ENCODE data around the gene TMEM131. TPM values are rescaled to one million over a fixed set of nuclear protein-coding genes. Genes with fewer than 3 reads are reported as not detected.

Gene TMEM131
- total RNA-seq, 2 donors from 2014 or later, result 20.0 to 21.4 TPM

- TF ChIP-seq CTCF (IDR thresholded peaks at IDR 0.05) (no peak), POLR2A (IDR thresholded peaks at IDR 0.05) (no peak)
These were observed 9.8 kb downstream of the TMEM131 start for GRCh38 chr2:97985998-97986397.

GRCh38 chr2:97983698-97984097 is 12.1 kb downstream of the TMEM131 start:
- Histone ChIP-seq H3K36me3 (replicated peaks in 1 of 2; ENCODE audit: insufficient read depth in 1 of 2, low read depth in 2 of 2) (peaks cover 0 to 3% of the 10 kb centered on the region in 2 donors), H3K9me3 (no peaks in the 10 kb centered on the region), H3K27ac (no peak overlapping the region), H3K4me1 (peaks cover 15% of the 10 kb centered on the region), H3K27me3 (no peaks in the 10 kb centered on the region), H3K4me3 (no peak overlapping the region)
- no peak for TF ChIP-seq CTCF (IDR thresholded peaks at IDR 0.05)
- no peak for TF ChIP-seq POLR2A (IDR thresholded peaks at IDR 0.05)
- DNase-seq, result no peak
- ATAC-seq, result no peak
- intact Hi-C loops (cut with DNase I), result no loop called here
- WGBS, 2 donors, result 43 to 59% methylated on average over 3 of the region's 3 CpGs

More at GRCh38 chr2:97985998-97986397, 9.8 kb downstream of the TMEM131 start:
- DNase-seq, result no peak
- ATAC-seq, result no peak
- no peak overlapping the region for H3K4me3 ChIP-seq
- no peaks in the 10 kb centered on the region for H3K9me3 ChIP-seq
- H3K36me3 ChIP-seq (replicated peaks in 1 of 2; ENCODE audit: insufficient read depth in 1 of 2, low read depth in 2 of 2), result peaks cover 0 to 3% of the 10 kb centered on the region in 2 donors
- 93 to 95% methylated on average over 2 of the region's 2 CpGs for WGBS, 2 donors
- H3K27ac ChIP-seq, result no peak overlapping the region
- H3K4me1 ChIP-seq, result peaks cover 25% of the 10 kb centered on the region
- intact Hi-C loops (cut with DNase I), result no loop called here
- no peaks in the 10 kb centered on the region for H3K27me3 ChIP-seq

- no peak for DNase-seq
- WGBS, 2 donors, result 76% methylated on average over 6 of the region's 6 CpGs
- Histone ChIP-seq H3K27ac (no peak overlapping the region), H3K27me3 (no peaks in the 10 kb centered on the region), H3K9me3 (no peaks in the 10 kb centered on the region), H3K36me3 (replicated peaks in 1 of 2; ENCODE audit: insufficient read depth in 1 of 2, low read depth in 2 of 2) (peaks cover 0 to 3% of the 10 kb centered on the region in 2 donors), H3K4me1 (peaks cover 15% of the 10 kb centered on the region), H3K4me3 (no peak overlapping the region)
- ATAC-seq, result no peak
- TF ChIP-seq POLR2A (IDR thresholded peaks at IDR 0.05) (no peak), CTCF (IDR thresholded peaks at IDR 0.05) (no peak)
- intact Hi-C loops (cut with DNase I), result no loop called here
These were observed 12.6 kb downstream of the TMEM131 start for GRCh38 chr2:97983134-97983533.

GRCh38 chr2:97982621-97983020 is 13.1 kb downstream of the TMEM131 start:
- no peaks in the 10 kb centered on the region for H3K27me3 ChIP-seq
- H3K36me3 ChIP-seq (replicated peaks in 1 of 2; ENCODE audit: insufficient read depth in 1 of 2, low read depth in 2 of 2), result peaks cover 0 to 3% of the 10 kb centered on the region in 2 donors
- no peak overlapping the region for H3K4me3 ChIP-seq
- DNase-seq, result no peak
- intact Hi-C loops (cut with DNase I), result no loop called here
- no peaks in the 10 kb centered on the region for H3K9me3 ChIP-seq
- no peak for ATAC-seq
- TF ChIP-seq POLR2A (IDR thresholded peaks at IDR 0.05) (no peak), CTCF (IDR thresholded peaks at IDR 0.05) (no peak)
- H3K27ac ChIP-seq, result no peak overlapping the region
- H3K4me1 ChIP-seq, result peaks cover 15% of the 10 kb centered on the region

- H3K9me3 ChIP-seq, result no peaks in the 10 kb centered on the region
- intact Hi-C loops (cut with DNase I), result no loop called here
- no peak for ATAC-seq
- TF ChIP-seq POLR2A (IDR thresholded peaks at IDR 0.05), result no peak
- TF ChIP-seq CTCF (IDR thresholded peaks at IDR 0.05), result no peak
- H3K36me3 ChIP-seq (replicated peaks in 1 of 2; ENCODE audit: insufficient read depth in 1 of 2, low read depth in 2 of 2), result peaks cover 0 to 3% of the 10 kb centered on the region in 2 donors
- H3K27ac ChIP-seq, result no peak overlapping the region
- 93 to 97% methylated on average over 5 of the region's 5 CpGs for WGBS, 2 donors
- no peaks in the 10 kb centered on the region for H3K27me3 ChIP-seq
- DNase-seq, result no peak
- H3K4me3 ChIP-seq, result no peak overlapping the region
- H3K4me1 ChIP-seq, result peaks cover 15% of the 10 kb centered on the region
These were observed 13.8 kb downstream of the TMEM131 start for GRCh38 chr2:97981961-97982360.
